HCT116 (cell line): ENCODE measurements around the gene SEZ6L2. TPM values are rescaled to one million over a fixed set of nuclear protein-coding genes. Genes with fewer than 3 reads are reported as not detected.

Experiments used
- ATAC-seq: fragments of 200-7000 bp; cut with Tn5 transposase; 2 replicates; pipeline ENCODE4 v1.9.1; 2020; ENCODE audit warnings: mild to moderate bottlenecking, moderate library complexity
- BruUV-seq: library from RNA; stranded (reverse); fragments of 400-500 nt; replicated peaks from 2 replicates; lab custom pipeline; 2021; lab: Mats Ljungman, UMichigan
- CTCF ChIA-PET: fragments of 300-600 bp; sonication (Branson Sonifier 250); formaldehyde crosslinking; loops from one replicate; lab custom pipeline; 2021; ENCODE audit warnings: antibody characterized with exemption; lab: Charles Lee
- POLR2A ChIA-PET: fragments of 300-600, 350-600 bp; sonication (Branson Sonifier 250); formaldehyde crosslinking; loops from one replicate; lab custom pipeline; 2021; ENCODE audit warnings: antibody characterized with exemption; lab: Charles Lee
- RAD21 ChIA-PET, 2 experiments: fragments of 300-600 bp; sonication (Branson Sonifier 250); formaldehyde crosslinking; loops; one replicate each; lab custom pipeline; 2023; ENCODE audit warnings: low total read pairs in 2 of 2; ENCODE audit not compliant: uncharacterized antibody in 2 of 2, unreplicated experiment in 2 of 2, low non-redundant PET in 1 of 2; lab: Charles Lee
- DNase-seq: peaks from one replicate; pipeline ENCODE4 v3.0.0-alpha.2; 2010; ENCODE audit warnings: low read depth, low spot score
- H2AFZ ChIP-seq: fragments of 200-600 bp; shearing (Covaris generic), sonication (generic); 2 replicates; pipeline ENCODE4 v1.6.1; 2017; ENCODE audit warnings: low read depth, mixed run types, mixed read lengths, antibody characterized with exemption, low read length; ENCODE audit not compliant: poor library complexity, severe bottlenecking
- H3K27ac ChIP-seq: 2 replicates; pipeline ENCODE4 v1.5.1; 2012; ENCODE audit warnings: low read depth, low read length
- H3K27me3 ChIP-seq: fragments of 200-600 bp; sonication (generic); 2 replicates; pipeline ENCODE4 v1.6.1; 2016; ENCODE audit warnings: mixed run types, low read length, mixed read lengths; ENCODE audit not compliant: insufficient read depth
- H3K36me3 ChIP-seq, 2 experiments: fragments of 200-500 bp in 1 of 2; fragments of 200-600 bp in 1 of 2; sonication (Bioruptor generic) in 1 of 2; sonication (generic) in 1 of 2; 2 replicates each; pipeline versions ENCODE4 v1.5.1 to v1.6.1; 2014 to 2016; ENCODE audit warnings: low read length in 2 of 2, inconsistent platforms in 1 of 2, mixed read lengths in 1 of 2, mixed run types in 1 of 2; ENCODE audit not compliant: insufficient read depth in 2 of 2, control insufficient read depth in 1 of 2
- H3K4me1 ChIP-seq, 2 experiments: fragments of 200-600 bp in 1 of 2; sonication (generic) in 1 of 2; 2 replicates each; pipeline versions ENCODE4 v1.5.1 to v1.6.1; 2012 to 2017; ENCODE audit warnings: low read length in 2 of 2, inconsistent platforms in 1 of 2, mild to moderate bottlenecking in 1 of 2, mixed read lengths in 1 of 2, mixed run types in 1 of 2, moderate library complexity in 1 of 2; ENCODE audit not compliant: insufficient read depth in 2 of 2, control insufficient read depth in 1 of 2
- H3K4me2 ChIP-seq: fragments of 200-600 bp; sonication (generic); 2 replicates; pipeline ENCODE4 v1.6.1; 2017; ENCODE audit warnings: mixed run types, low read length, mixed read lengths
- H3K4me3 ChIP-seq, 2 experiments: fragments of 200-600 bp in 1 of 2; sonication (generic) in 1 of 2; replicated peaks in 1 of 2; 2 replicates each; pipeline ENCODE4 v1.5.1; 2011 to 2016; ENCODE audit warnings: low read length in 2 of 2, control low read depth in 1 of 2, low read depth in 1 of 2, mild to moderate bottlenecking in 1 of 2, mixed read lengths in 1 of 2, mixed run types in 1 of 2
- H3K79me2 ChIP-seq: fragments of 200-600 bp; sonication (generic); 2 replicates; pipeline ENCODE4 v1.6.1; 2017; ENCODE audit warnings: mild to moderate bottlenecking, mixed run types, low read length, moderate library complexity, mixed read lengths; ENCODE audit not compliant: insufficient read depth
- H3K9ac ChIP-seq: fragments of 200-600 bp; sonication (generic); 2 replicates; pipeline ENCODE4 v1.6.1; 2016; ENCODE audit warnings: low read length, mixed read lengths
- H3K9me2 ChIP-seq: fragments of 200-600 bp; sonication (generic), shearing (Covaris generic); 2 replicates; pipeline ENCODE4 v1.6.1; 2017; ENCODE audit warnings: mixed run types, mild to moderate bottlenecking, moderate library complexity; ENCODE audit not compliant: insufficient read depth
- H3K9me3 ChIP-seq, 2 experiments: fragments of 200-500 bp in 1 of 2; fragments of 200-600 bp in 1 of 2; sonication (Bioruptor generic) in 1 of 2; sonication (generic) in 1 of 2; 2 replicates each; pipeline ENCODE4 v1.6.1; 2014 to 2017; ENCODE audit warnings: low read length in 2 of 2, mixed read lengths in 2 of 2, inconsistent platforms in 1 of 2, low read depth in 1 of 2, mild to moderate bottlenecking in 1 of 2, mixed run types in 1 of 2, moderate library complexity in 1 of 2; ENCODE audit not compliant: control insufficient read depth in 1 of 2, insufficient read depth in 1 of 2
- H4K20me1 ChIP-seq: fragments of 200-600 bp; sonication (generic), shearing (Covaris generic); 2 replicates; pipeline ENCODE4 v1.6.1; 2017; ENCODE audit warnings: mixed run types, mild to moderate bottlenecking, moderate library complexity; ENCODE audit not compliant: insufficient read depth
- CBX3 ChIP-seq: IDR thresholded peaks from 2 replicates; pipeline ENCODE4 v1.6.1; 2012; ENCODE audit warnings: low read depth
- CEBPB ChIP-seq: IDR thresholded peaks from 2 replicates; pipeline ENCODE4 v1.6.1; 2012; ENCODE audit warnings: low read depth
- EGR1 ChIP-seq: IDR thresholded peaks from 2 replicates; pipeline ENCODE4 v1.6.1; 2012; ENCODE audit warnings: low read depth
- ELF1 ChIP-seq: IDR thresholded peaks from 2 replicates; pipeline ENCODE4 v1.6.1; 2012; ENCODE audit warnings: low read depth, borderline replicate concordance
- EZH2 ChIP-seq: fragments of 200-600 bp; sonication (generic); IDR thresholded peaks from 2 replicates; pipeline ENCODE4 v1.6.1; 2017; ENCODE audit warnings: antibody characterized with exemption, mixed run types
- EZH2phosphoT487 ChIP-seq: fragments of 200-600 bp; IDR thresholded peaks from 2 replicates; pipeline ENCODE4 v1.6.1; 2018; ENCODE audit warnings: antibody characterized with exemption, borderline replicate concordance
- FOSL1 ChIP-seq: IDR thresholded peaks from 2 replicates; pipeline ENCODE4 v1.6.1; 2012; ENCODE audit warnings: low read depth
- POLR2A ChIP-seq: IDR thresholded peaks from 2 replicates; pipeline ENCODE4 v1.7.0; 2011; ENCODE audit warnings: borderline replicate concordance; ENCODE audit not compliant: insufficient read depth, insufficient read length; ENCODE audit errors: extremely low read depth
- POLR2AphosphoS5 ChIP-seq: IDR thresholded peaks from 2 replicates; pipeline ENCODE4 v1.6.1; 2011; ENCODE audit warnings: mild to moderate bottlenecking, low read depth, low read length, moderate library complexity
- RAD21 ChIP-seq: IDR thresholded peaks from 2 replicates; pipeline ENCODE4 v1.6.1; 2012; ENCODE audit warnings: low read depth, mild to moderate bottlenecking
- SIN3A ChIP-seq: IDR thresholded peaks from 2 replicates; pipeline ENCODE4 v1.6.1; 2012; ENCODE audit warnings: low read depth
- SP1 ChIP-seq: IDR thresholded peaks from 2 replicates; pipeline ENCODE4 v1.6.1; 2012; ENCODE audit warnings: low read depth
- SRF ChIP-seq: IDR thresholded peaks from 2 replicates; pipeline ENCODE4 v1.6.1; 2012; ENCODE audit warnings: low read depth
- TCF7L2 ChIP-seq: IDR thresholded peaks from 2 replicates; pipeline ENCODE4 v1.7.0; 2011; ENCODE audit warnings: borderline replicate concordance, inconsistent platforms; ENCODE audit not compliant: insufficient read depth, insufficient read length; ENCODE audit errors: extremely low read depth
- YY1 ChIP-seq: IDR thresholded peaks from 2 replicates; pipeline ENCODE4 v1.6.1; 2011; ENCODE audit warnings: low read length, low read depth, moderate library complexity, mild to moderate bottlenecking; ENCODE audit not compliant: insufficient replicate concordance; ENCODE audit errors: extremely low read depth
- ZFX ChIP-seq: fragments of 450-650 bp; IDR thresholded peaks from 2 replicates; pipeline ENCODE4 v1.6.1; 2017
- ZNF274 ChIP-seq: fragments of 200-500 bp; sonication (Bioruptor generic); IDR thresholded peaks from 2 replicates; pipeline ENCODE4 v1.6.1; 2014; ENCODE audit warnings: mild to moderate bottlenecking, low read depth, low read length, inconsistent platforms
- intact Hi-C: fragments of 100-400 bp; cut with micrococcal nuclease; formaldehyde crosslinking; loops from 2 replicates; pipeline ENCODE4 v1.10.0; 2022
- total RNA-seq: library from RNA; stranded (reverse); gene quantifications from one replicate; pipeline ENCODE4 v1.2.1, GENCODE V29; 2021; ENCODE audit not compliant: unreplicated experiment
- TF ChIP-seq, protein P1 (sequence below): IDR thresholded peaks from 2 replicates; pipeline ENCODE4 v1.6.1; 2012
- TF ChIP-seq, protein P2 (sequence below), 3 experiments: fragments of 200-600 bp in 1 of 3; sonication (generic) in 1 of 3; IDR thresholded peaks in 2 of 3; conservative IDR thresholded peaks in 1 of 3; 2 replicates each; pipeline ENCODE4 v1.5.1; 2012 to 2017; ENCODE audit warnings: low read depth in 2 of 3, low read length in 2 of 3, antibody characterized with exemption in 1 of 3, borderline replicate concordance in 1 of 3, control low read depth in 1 of 3, mild to moderate bottlenecking in 1 of 3, mixed read lengths in 1 of 3, mixed run types in 1 of 3, moderate library complexity in 1 of 3; ENCODE audit not compliant: insufficient read depth in 1 of 3
- TF ChIP-seq, protein P3 (sequence below): IDR thresholded peaks from 2 replicates; pipeline ENCODE4 v1.6.1; 2012
- TF ChIP-seq, protein P4 (sequence below): IDR thresholded peaks from 2 replicates; pipeline ENCODE4 v1.6.1; 2012; ENCODE audit warnings: low read depth

SEZ6L2 gene
- total RNA-seq, 1 experiment from 2014 or later, result 49.3 TPM

DNA sequence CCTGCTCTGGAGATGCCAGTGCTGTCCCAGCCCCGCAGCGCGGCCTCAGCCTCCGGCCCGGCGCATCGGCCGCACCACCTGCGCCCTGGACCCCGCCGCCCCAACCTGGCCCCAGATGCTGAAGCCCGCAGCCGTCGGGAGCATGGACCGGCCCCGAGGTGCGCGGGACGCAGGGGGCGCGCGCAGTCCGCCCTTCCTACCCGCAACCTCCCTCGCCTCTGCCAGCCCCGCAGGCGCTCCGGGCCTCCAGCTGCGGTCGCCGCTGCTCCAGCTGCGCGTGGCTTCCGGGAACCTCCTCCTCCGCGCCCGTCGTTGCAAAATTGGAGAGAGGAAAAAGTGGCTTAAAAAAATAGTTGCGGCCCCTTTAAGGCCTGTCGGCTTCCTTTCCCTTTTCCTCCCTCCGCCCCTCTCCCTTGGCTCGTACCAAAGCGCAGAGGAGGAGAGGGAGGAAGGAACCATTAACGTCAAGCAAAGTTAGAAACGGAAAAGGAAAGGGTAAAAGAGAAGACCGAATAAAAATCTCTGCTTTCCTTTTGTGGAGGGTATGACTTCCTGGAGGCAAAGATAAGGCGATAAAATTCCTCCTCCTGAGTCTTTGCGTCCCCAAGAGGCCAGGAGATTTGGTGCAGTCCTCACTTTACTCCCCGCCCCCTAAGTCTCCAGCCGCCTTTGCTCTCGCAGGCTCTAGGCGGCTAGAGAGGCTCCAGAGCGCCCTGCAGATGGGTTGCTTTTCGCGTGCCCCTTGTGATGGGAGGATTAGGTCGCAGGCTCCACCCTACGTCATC, 36.3 kb downstream of the SEZ6L2 start, which contains the start of gene CDIPT:
CDIPT (minus strand) TSS at position 343 of the 785 bp plus-strand sequence. CDS start 369 bp downstream, outside the sequence.
- Histone ChIP-seq H4K20me1 (no peaks in the 10 kb centered on the region), H3K27me3 (no peaks in the 10 kb centered on the region), H3K9ac (peak within 1 kb of the TSS; percentile 78), H3K4me2 (peak within 1 kb of the TSS; percentile 77), H3K9me2 (no peaks in the 10 kb centered on the region), H3K9me3 (no peaks in the 10 kb centered on the region), H2AFZ (peak within 1 kb of the TSS; percentile 87), H3K79me2 (peaks cover 20% of the 10 kb centered on the region), H3K36me3 (peaks cover 10 to 17% of the 10 kb centered on the region in 2 experiments), H3K27ac (peak within 1 kb of the TSS; percentile 80), H3K4me3 (peak within 1 kb of the TSS; percentile 85 to 89), H3K4me1 (peaks cover 0 to 15% of the 10 kb centered on the region in 2 experiments; a peak in 3 of 4 replicates)
- intact Hi-C loops, result loop anchor here (5.0 kb wide), 1 partner anchor 46 kb away; the partner anchor contains the start of gene PAGR1
- RAD21 ChIA-PET, result no interaction called here
- POLR2A ChIA-PET, result interaction anchor here (1.0 to 1.3 kb wide), 2 partner anchors 43 to 156 kb away, joined by 3 to 4 read pairs; partner anchors contain the start of gene MVP
- CTCF ChIA-PET, result interaction anchor here (0.8 to 3.0 kb wide), 4 partner anchors 15 to 46 kb away, joined by 3 to 19 read pairs (median 4); partner anchors contain the start of genes ASPHD1 and MVP
- no TSS peak for BruUV-seq
- DNase-seq (peak; percentile 98), ATAC-seq (peak; percentile 99)
- TF ChIP-seq YY1 (peak; percentile 82), TCF7L2 (peak; percentile 94), EZH2 (no peak), ZNF274 (no peak), RAD21 (peak; percentile 49), FOSL1 (no peak), EGR1 (no peak; the same call in 1 of the 2 replicates), ELF1 (no peak; the same call in 1 of the 2 replicates), POLR2A (peak; percentile 52), CEBPB (no peak), SIN3A (peak; percentile 72; the same call in 1 of the 2 replicates), SRF (no peak; the same call in 1 of the 2 replicates), SP1 (peak; percentile 95), ZFX (peak; percentile 79; the same call in 1 of the 2 replicates), EZH2phosphoT487 (no peak), CBX3 (peak; percentile 75), POLR2AphosphoS5 (peak; percentile 77)
- TF ChIP-seq, protein P1, sequence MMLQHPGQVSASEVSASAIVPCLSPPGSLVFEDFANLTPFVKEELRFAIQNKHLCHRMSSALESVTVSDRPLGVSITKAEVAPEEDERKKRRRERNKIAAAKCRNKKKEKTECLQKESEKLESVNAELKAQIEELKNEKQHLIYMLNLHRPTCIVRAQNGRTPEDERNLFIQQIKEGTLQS, result no peak
- TF ChIP-seq, protein P2, sequence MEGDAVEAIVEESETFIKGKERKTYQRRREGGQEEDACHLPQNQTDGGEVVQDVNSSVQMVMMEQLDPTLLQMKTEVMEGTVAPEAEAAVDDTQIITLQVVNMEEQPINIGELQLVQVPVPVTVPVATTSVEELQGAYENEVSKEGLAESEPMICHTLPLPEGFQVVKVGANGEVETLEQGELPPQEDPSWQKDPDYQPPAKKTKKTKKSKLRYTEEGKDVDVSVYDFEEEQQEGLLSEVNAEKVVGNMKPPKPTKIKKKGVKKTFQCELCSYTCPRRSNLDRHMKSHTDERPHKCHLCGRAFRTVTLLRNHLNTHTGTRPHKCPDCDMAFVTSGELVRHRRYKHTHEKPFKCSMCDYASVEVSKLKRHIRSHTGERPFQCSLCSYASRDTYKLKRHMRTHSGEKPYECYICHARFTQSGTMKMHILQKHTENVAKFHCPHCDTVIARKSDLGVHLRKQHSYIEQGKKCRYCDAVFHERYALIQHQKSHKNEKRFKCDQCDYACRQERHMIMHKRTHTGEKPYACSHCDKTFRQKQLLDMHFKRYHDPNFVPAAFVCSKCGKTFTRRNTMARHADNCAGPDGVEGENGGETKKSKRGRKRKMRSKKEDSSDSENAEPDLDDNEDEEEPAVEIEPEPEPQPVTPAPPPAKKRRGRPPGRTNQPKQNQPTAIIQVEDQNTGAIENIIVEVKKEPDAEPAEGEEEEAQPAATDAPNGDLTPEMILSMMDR (IDR thresholded peaks at IDR 0.05 in 2 of 3, conservative IDR thresholded peaks at IDR 0.05 in 1 of 3; ENCODE audit: borderline replicate concordance in 1 of 3, insufficient read depth in 1 of 3, low read depth in 2 of 3, low read length in 2 of 3), result peak; percentile 58 to 77 (median 70); a peak in 5 of 6 replicates
- TF ChIP-seq, protein P3, sequence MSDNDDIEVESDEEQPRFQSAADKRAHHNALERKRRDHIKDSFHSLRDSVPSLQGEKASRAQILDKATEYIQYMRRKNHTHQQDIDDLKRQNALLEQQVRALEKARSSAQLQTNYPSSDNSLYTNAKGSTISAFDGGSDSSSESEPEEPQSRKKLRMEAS, result peak; percentile 85
- TF ChIP-seq, protein P4, sequence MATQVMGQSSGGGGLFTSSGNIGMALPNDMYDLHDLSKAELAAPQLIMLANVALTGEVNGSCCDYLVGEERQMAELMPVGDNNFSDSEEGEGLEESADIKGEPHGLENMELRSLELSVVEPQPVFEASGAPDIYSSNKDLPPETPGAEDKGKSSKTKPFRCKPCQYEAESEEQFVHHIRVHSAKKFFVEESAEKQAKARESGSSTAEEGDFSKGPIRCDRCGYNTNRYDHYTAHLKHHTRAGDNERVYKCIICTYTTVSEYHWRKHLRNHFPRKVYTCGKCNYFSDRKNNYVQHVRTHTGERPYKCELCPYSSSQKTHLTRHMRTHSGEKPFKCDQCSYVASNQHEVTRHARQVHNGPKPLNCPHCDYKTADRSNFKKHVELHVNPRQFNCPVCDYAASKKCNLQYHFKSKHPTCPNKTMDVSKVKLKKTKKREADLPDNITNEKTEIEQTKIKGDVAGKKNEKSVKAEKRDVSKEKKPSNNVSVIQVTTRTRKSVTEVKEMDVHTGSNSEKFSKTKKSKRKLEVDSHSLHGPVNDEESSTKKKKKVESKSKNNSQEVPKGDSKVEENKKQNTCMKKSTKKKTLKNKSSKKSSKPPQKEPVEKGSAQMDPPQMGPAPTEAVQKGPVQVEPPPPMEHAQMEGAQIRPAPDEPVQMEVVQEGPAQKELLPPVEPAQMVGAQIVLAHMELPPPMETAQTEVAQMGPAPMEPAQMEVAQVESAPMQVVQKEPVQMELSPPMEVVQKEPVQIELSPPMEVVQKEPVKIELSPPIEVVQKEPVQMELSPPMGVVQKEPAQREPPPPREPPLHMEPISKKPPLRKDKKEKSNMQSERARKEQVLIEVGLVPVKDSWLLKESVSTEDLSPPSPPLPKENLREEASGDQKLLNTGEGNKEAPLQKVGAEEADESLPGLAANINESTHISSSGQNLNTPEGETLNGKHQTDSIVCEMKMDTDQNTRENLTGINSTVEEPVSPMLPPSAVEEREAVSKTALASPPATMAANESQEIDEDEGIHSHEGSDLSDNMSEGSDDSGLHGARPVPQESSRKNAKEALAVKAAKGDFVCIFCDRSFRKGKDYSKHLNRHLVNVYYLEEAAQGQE, result no peak
